Measurements from ENCODE around the gene FMO4.
"Not testable (repeated sequence)": the region's sequence is repeated elsewhere in the genome, so short reads cannot be mapped to it uniquely, and the experiment has no call there.

Gene FMO4

GRCh38 chr1:171346881-171347280 lies 32.9 kb downstream of the FMO4 start:
- H3K27me3 Mint-ChIP-seq (ENCODE audit: low read depth), result no peaks in the 10 kb centered on the region
- no peak overlapping the region for H3K4me3 Mint-ChIP-seq
- TF ChIP-seq CTCF (IDR thresholded peaks at IDR 0.05; ENCODE audit: unreplicated experiment in 3 of 3), result no peak
- no peak overlapping the region for H3K27ac Mint-ChIP-seq
- H3K9me3 Mint-ChIP-seq, result peaks cover 2% of the 10 kb centered on the region
- H3K36me3 Mint-ChIP-seq (ENCODE audit: low read depth), result no peaks in the 10 kb centered on the region
- peaks cover 7% of the 10 kb centered on the region for H3K4me1 Mint-ChIP-seq

- Mint-ChIP-seq H3K27me3 (ENCODE audit: low read depth) (no peaks in the 10 kb centered on the region), H3K36me3 (ENCODE audit: low read depth) (no peaks in the 10 kb centered on the region), H3K27ac (no peak overlapping the region), H3K4me1 (no peaks in the 10 kb centered on the region), H3K4me3 (no peak overlapping the region), H3K9me3 (peaks cover 2% of the 10 kb centered on the region)
- no peak for TF ChIP-seq CTCF (IDR thresholded peaks at IDR 0.05; ENCODE audit: unreplicated experiment in 3 of 3)
Observed at GRCh38 chr1:171350594-171350993, 36.6 kb downstream of the FMO4 start.

GRCh38 chr1:171351961-171352360 lies 38.0 kb downstream of the FMO4 start:
- Mint-ChIP-seq H3K27me3 (ENCODE audit: low read depth) (no peaks in the 10 kb centered on the region), H3K4me1 (no peaks in the 10 kb centered on the region), H3K4me3 (no peak overlapping the region), H3K27ac (peak overlapping the region in 1 of 3 experiments; percentile 20), H3K9me3 (no peaks in the 10 kb centered on the region), H3K36me3 (ENCODE audit: low read depth) (no peaks in the 10 kb centered on the region)
- no peak for TF ChIP-seq CTCF (IDR thresholded peaks at IDR 0.05; ENCODE audit: unreplicated experiment in 3 of 3)

- H3K27ac Mint-ChIP-seq, result peak overlapping the region in 1 of 3 experiments; percentile 20
- H3K4me1 Mint-ChIP-seq, result no peaks in the 10 kb centered on the region
- no peak overlapping the region for H3K4me3 Mint-ChIP-seq
- H3K9me3 Mint-ChIP-seq, result no peaks in the 10 kb centered on the region
- no peaks in the 10 kb centered on the region for H3K36me3 Mint-ChIP-seq (ENCODE audit: low read depth)
- no peaks in the 10 kb centered on the region for H3K27me3 Mint-ChIP-seq (ENCODE audit: low read depth)
- TF ChIP-seq CTCF (IDR thresholded peaks at IDR 0.05; ENCODE audit: unreplicated experiment in 3 of 3), result no peak
Observed at GRCh38 chr1:171352554-171352953, 38.6 kb downstream of the FMO4 start.

GRCh38 chr1:171355727-171356126 lies 41.7 kb downstream of the FMO4 start:
- Mint-ChIP-seq H3K9me3 (peaks cover 4% of the 10 kb centered on the region), H3K36me3 (ENCODE audit: low read depth) (no peaks in the 10 kb centered on the region), H3K4me3 (peak overlapping the region in 1 of 3 experiments; percentile 2), H3K27me3 (ENCODE audit: low read depth) (no peaks in the 10 kb centered on the region), H3K4me1 (no peaks in the 10 kb centered on the region), H3K27ac (peak overlapping the region in 2 of 3 experiments; percentile 39 to 83)
- no peak for TF ChIP-seq CTCF (IDR thresholded peaks at IDR 0.05; ENCODE audit: unreplicated experiment in 3 of 3)

- H3K9me3 Mint-ChIP-seq, result peaks cover 9% of the 10 kb centered on the region
- H3K4me1 Mint-ChIP-seq, result no peaks in the 10 kb centered on the region
- H3K4me3 Mint-ChIP-seq, result no peak overlapping the region
- no peaks in the 10 kb centered on the region for H3K27me3 Mint-ChIP-seq (ENCODE audit: low read depth)
- TF ChIP-seq CTCF (IDR thresholded peaks at IDR 0.05; ENCODE audit: unreplicated experiment in 3 of 3), result no peak
- H3K27ac Mint-ChIP-seq, result peak overlapping the region; percentile 80 to 83 (median 80)
- no peaks in the 10 kb centered on the region for H3K36me3 Mint-ChIP-seq (ENCODE audit: low read depth)
Observed at GRCh38 chr1:171357179-171357578, 43.2 kb downstream of the FMO4 start.

- H3K36me3 Mint-ChIP-seq (ENCODE audit: low read depth); H3K27me3 Mint-ChIP-seq (ENCODE audit: low read depth); H3K4me3 Mint-ChIP-seq; H3K4me1 Mint-ChIP-seq: not testable (repeated sequence)
- peaks cover 22% of the 10 kb centered on the region for H3K9me3 Mint-ChIP-seq
- peak overlapping the region in 2 of 3 experiments; percentile 24 to 84 for H3K27ac Mint-ChIP-seq
Observed at GRCh38 chr1:171359355-171359648, 45.3 kb downstream of the FMO4 start.
